ENCODE results near the gene CEP128.

DNA sequence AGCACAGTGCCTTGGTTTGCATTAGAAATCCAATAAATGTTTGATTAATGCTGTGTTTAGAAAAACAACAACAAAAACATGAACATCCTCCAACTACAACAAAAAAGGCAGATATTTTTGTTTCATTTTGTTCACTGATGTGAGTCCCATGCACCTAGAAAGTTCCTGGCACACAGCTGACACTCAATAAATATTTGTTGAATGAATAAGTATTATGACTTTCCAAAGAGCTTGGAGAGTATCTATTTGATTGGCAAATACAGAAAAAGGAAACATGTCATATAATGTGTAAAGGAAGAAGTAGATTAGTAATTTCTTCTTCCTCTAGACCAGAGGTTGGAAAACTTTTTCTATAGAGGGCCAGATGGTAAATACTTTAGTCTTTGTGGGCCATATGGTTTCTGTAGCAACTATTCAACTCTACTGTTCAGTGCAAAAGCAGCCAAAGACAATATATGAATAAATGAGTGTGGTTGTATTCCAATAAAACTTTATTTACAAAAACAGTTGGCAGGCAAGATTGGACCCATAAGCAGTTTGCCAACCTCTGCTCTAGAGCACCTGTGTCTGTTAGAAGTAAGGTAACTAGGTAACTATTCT lies 417.9 kb downstream of the CEP128 start:
- TF ChIP-seq, protein P1, sequence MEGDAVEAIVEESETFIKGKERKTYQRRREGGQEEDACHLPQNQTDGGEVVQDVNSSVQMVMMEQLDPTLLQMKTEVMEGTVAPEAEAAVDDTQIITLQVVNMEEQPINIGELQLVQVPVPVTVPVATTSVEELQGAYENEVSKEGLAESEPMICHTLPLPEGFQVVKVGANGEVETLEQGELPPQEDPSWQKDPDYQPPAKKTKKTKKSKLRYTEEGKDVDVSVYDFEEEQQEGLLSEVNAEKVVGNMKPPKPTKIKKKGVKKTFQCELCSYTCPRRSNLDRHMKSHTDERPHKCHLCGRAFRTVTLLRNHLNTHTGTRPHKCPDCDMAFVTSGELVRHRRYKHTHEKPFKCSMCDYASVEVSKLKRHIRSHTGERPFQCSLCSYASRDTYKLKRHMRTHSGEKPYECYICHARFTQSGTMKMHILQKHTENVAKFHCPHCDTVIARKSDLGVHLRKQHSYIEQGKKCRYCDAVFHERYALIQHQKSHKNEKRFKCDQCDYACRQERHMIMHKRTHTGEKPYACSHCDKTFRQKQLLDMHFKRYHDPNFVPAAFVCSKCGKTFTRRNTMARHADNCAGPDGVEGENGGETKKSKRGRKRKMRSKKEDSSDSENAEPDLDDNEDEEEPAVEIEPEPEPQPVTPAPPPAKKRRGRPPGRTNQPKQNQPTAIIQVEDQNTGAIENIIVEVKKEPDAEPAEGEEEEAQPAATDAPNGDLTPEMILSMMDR (IDR thresholded peaks at IDR 0.05), result no peak
- no peak for TF ChIP-seq POLR2A (IDR thresholded peaks at IDR 0.05)
